Neural crest cell (in vitro differentiated cells): ENCODE results near the gene TBCD. TPM values are rescaled to one million over a fixed set of nuclear protein-coding genes. Genes with fewer than 3 reads are reported as not detected.
"Not testable (repeated sequence)": the region's sequence is repeated elsewhere in the genome, so short reads cannot be mapped to it uniquely, and the experiment has no call there.

Experiments
- DNase-seq: peaks from one replicate; pipeline ENCODE4 v3.0.0; 2021; ENCODE audit warnings: low read depth, mixed read lengths, low spot score
- H3K27ac Mint-ChIP-seq: one replicate; pipeline ENCODE4 v1.8.0; 2021; ENCODE audit warnings: mild to moderate bottlenecking, mixed read lengths; ENCODE audit not compliant: unreplicated experiment
- H3K27me3 Mint-ChIP-seq: 2 replicates; pipeline ENCODE4 v1.8.0; 2021; ENCODE audit warnings: low read depth, mild to moderate bottlenecking, mixed read lengths
- H3K36me3 Mint-ChIP-seq: 2 replicates; pipeline ENCODE4 v1.8.0; 2021; ENCODE audit warnings: low read depth, mild to moderate bottlenecking, mixed read lengths
- H3K4me1 Mint-ChIP-seq: 2 replicates; pipeline ENCODE4 v1.8.0; 2021; ENCODE audit warnings: mixed read lengths
- H3K4me3 Mint-ChIP-seq: one replicate; pipeline ENCODE4 v1.8.0; 2021; ENCODE audit warnings: mild to moderate bottlenecking, mixed read lengths
- H3K9me3 Mint-ChIP-seq: 2 replicates; pipeline ENCODE4 v1.8.0; 2021; ENCODE audit warnings: mixed read lengths
- total RNA-seq: library from RNA; stranded (reverse); gene quantifications from 2 replicates; pipeline ENCODE4 v1.2.1, GENCODE V29; 2021
- TF ChIP-seq, protein P1 (sequence below): fragments of 200-600 bp; sonication (generic); conservative IDR thresholded peaks from 2 replicates; pipeline ENCODE4 v1.5.0; 2021; ENCODE audit warnings: antibody characterized with exemption, mild to moderate bottlenecking

TBCD gene
- total RNA-seq, 1 donor from 2014 or later, result 166 TPM

DNA sequence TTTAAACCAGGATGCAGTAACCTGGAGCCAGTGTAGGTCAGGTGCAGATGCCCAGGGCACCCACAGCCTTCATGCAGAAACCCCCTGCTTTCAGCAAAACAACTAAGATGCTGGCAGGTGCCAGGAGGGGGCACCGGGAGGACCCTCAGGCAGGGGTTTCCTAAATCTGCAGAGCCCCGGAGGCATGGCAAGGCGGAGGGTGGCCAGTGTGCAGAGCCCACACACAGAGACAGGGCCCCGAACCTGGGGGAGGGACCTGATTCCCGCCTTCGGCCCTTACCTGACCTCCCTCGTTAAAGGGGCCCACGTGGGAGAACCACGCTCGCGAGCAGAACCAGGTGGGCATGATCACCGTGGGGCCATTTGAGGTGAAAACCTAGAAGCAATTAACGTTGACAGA is 213.5 kb downstream of the TBCD start:
- no peak for DNase-seq
- Mint-ChIP-seq H3K4me1 (peaks cover 7% of the 10 kb centered on the region), H3K4me3 (no peak overlapping the region), H3K27ac (no peak overlapping the region), H3K36me3 (no peaks in the 10 kb centered on the region), H3K27me3 (no peaks in the 10 kb centered on the region), H3K9me3 (no peaks in the 10 kb centered on the region)
- TF ChIP-seq, protein P1, sequence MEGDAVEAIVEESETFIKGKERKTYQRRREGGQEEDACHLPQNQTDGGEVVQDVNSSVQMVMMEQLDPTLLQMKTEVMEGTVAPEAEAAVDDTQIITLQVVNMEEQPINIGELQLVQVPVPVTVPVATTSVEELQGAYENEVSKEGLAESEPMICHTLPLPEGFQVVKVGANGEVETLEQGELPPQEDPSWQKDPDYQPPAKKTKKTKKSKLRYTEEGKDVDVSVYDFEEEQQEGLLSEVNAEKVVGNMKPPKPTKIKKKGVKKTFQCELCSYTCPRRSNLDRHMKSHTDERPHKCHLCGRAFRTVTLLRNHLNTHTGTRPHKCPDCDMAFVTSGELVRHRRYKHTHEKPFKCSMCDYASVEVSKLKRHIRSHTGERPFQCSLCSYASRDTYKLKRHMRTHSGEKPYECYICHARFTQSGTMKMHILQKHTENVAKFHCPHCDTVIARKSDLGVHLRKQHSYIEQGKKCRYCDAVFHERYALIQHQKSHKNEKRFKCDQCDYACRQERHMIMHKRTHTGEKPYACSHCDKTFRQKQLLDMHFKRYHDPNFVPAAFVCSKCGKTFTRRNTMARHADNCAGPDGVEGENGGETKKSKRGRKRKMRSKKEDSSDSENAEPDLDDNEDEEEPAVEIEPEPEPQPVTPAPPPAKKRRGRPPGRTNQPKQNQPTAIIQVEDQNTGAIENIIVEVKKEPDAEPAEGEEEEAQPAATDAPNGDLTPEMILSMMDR, result no peak

DNA sequence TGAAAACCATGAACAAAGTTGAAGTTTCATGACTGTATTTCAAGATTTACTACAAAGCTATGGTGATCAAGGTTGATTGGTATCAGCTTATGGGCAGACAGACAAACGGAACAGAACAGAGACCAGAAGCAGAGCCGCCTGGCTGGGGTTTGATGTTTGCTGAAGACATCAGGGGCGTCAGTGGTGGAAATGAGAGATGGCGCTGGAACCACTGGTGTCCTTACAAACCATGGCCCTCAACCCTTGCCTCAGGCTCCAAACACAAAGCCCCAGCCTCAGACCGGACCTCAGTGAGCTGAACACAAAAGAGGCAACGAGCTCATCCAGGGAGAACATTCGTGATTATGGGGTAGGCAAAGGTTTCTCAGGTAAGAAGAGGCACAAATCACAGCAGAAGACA is 214.6 kb downstream of the TBCD start:
- Mint-ChIP-seq H3K4me3 (no peak overlapping the region), H3K27me3 (no peaks in the 10 kb centered on the region), H3K9me3 (no peaks in the 10 kb centered on the region), H3K4me1 (peaks cover 7% of the 10 kb centered on the region), H3K27ac (no peak overlapping the region), H3K36me3 (no peaks in the 10 kb centered on the region)
- DNase-seq, result no peak
- TF ChIP-seq, protein P1, result no peak

DNA sequence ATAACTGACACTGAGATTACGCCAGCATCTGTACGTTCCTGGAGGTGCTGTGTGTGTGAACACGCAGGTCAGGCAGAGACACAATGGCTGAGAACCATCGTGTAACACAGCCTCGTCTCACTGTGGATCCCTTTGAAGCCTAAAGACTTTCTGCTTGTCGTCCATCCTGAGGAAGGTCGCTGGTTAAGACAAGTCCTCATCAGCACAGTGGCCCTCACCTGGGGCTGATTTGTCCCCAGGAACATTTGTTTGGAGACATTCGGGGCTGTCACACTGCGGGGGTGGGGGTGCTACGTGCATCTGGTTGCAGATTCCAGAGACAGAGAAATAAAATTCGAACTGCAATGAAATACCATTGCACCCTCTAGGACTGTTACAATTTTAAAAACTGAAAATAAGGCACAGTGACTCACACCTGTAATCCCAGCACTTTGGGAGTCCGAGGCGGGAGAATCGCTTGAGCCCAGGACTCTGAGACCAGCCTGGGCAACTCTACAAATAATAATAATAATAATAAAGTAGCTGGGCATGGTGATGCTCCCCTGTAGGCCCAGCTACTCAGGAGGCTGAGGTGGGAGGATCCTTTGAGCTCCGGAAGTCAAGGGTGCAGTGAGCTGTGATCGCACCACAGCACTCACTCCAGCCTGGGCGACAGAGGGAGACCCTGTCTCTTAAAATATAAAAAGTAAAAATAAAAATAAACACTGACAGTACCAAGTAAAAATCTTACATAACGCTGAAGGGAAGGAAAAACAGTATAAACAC is 215.6 kb downstream of the TBCD start:
- Mint-ChIP-seq H3K9me3 (no peaks in the 10 kb centered on the region), H3K27ac (no peak overlapping the region), H3K4me3 (no peak overlapping the region), H3K27me3 (no peaks in the 10 kb centered on the region), H3K36me3 (no peaks in the 10 kb centered on the region), H3K4me1 (peaks cover 7% of the 10 kb centered on the region)
- TF ChIP-seq, protein P1, result no peak
- DNase-seq, result no peak

DNA sequence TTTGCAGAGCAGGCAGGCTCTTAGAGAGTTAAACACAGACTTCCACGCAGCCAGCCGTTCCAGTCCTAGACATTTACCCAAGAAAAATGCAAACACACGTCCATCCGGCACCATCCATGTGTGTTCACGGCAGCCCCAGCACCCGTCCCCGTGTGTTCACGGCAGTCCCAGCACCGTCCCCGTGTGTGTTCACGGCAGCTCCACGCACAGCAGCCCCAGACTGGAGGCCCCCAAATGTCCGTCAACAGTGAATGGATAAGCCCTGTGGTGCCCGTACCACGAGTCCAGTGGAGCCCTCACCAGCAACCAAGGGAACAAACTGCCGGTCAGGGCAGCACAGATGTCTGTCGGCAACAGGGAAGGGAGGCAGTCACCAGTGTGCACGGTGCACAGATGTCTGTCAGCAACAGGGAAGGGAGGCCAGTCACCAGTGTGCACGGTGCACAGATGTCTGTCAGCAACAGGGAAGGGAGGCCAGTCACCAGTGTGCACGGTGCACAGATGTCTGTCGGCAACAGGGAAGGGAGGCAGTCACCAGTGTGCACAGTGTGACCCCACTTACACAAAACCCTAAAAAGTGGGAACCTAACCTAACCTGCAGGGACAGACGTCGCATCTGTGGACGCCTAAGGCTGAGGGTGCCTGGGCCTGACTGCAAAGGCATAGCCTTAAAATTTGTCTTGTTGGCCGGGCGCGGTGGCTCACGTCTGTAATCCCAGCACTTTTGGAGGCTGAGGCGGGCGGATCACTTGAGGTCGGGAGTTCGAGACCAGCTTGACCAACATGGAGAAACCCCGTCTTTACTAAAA is 216.4 kb downstream of the TBCD start:
- H3K36me3 Mint-ChIP-seq, H3K27me3 Mint-ChIP-seq, H3K4me3 Mint-ChIP-seq, DNase-seq, H3K27ac Mint-ChIP-seq, H3K9me3 Mint-ChIP-seq, H3K4me1 Mint-ChIP-seq: not testable (repeated sequence)

DNA sequence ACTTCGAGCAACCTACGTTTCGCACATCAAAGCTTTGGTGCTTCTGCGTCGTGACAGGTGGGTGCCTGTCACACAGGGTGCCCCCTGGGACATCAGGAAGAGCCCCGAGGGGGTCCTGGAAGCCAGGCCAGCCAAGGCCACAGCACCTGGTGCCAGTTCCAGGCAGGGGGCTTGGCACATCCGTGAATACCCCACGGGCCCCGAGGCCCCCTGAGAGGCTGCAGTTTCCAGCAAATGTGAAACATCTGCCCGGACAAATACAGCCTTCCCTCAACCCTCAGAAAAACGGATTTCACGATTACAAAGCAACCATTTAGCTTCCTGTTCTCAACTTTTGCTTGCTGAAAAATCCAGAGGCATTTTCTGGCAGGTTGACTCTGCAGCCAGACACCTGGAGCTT is 218.2 kb downstream of the TBCD start:
- no peaks in the 10 kb centered on the region for H3K36me3 Mint-ChIP-seq
- no peaks in the 10 kb centered on the region for H3K27me3 Mint-ChIP-seq
- no peak overlapping the region for H3K27ac Mint-ChIP-seq
- DNase-seq, result no peak
- no peak overlapping the region for H3K4me3 Mint-ChIP-seq
- no peaks in the 10 kb centered on the region for H3K4me1 Mint-ChIP-seq
- no peaks in the 10 kb centered on the region for H3K9me3 Mint-ChIP-seq
- TF ChIP-seq, protein P1, result no peak
